Measurements from ENCODE around the gene NODAL.

DNA sequence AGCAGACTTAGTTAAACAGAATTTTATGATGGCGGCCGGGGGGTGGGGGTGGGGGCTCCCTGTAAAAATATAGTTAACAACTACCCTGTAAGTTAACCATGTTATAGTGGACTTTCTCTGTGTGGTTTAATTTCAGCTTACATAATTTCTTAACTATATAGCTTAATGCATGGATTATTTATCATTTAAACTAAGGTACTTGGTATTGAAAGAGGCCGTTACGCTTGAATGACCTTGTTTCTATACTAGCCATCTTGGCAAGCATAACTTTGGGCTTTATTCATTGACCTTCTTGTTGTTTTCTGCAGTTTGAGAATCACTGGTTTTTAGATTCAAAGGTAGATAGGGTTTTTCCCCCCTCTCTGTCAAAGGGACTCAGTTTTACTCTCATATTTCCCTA, 29.1 kb downstream of the NODAL start:
- TF ChIP-seq, protein P1, sequence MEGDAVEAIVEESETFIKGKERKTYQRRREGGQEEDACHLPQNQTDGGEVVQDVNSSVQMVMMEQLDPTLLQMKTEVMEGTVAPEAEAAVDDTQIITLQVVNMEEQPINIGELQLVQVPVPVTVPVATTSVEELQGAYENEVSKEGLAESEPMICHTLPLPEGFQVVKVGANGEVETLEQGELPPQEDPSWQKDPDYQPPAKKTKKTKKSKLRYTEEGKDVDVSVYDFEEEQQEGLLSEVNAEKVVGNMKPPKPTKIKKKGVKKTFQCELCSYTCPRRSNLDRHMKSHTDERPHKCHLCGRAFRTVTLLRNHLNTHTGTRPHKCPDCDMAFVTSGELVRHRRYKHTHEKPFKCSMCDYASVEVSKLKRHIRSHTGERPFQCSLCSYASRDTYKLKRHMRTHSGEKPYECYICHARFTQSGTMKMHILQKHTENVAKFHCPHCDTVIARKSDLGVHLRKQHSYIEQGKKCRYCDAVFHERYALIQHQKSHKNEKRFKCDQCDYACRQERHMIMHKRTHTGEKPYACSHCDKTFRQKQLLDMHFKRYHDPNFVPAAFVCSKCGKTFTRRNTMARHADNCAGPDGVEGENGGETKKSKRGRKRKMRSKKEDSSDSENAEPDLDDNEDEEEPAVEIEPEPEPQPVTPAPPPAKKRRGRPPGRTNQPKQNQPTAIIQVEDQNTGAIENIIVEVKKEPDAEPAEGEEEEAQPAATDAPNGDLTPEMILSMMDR (IDR thresholded peaks at IDR 0.05) = no peak
- TF ChIP-seq POLR2A (IDR thresholded peaks at IDR 0.05) = no peak
- no peak for TF ChIP-seq EP300 (IDR thresholded peaks at IDR 0.05)

All from tibial nerve (tissue), 4 donors.